GM18505 (cell line): ENCODE data around the gene HIVEP3.

Source experiments
- ATAC-seq: cut with Tn5 transposase; IDR thresholded peaks from one replicate; pipeline ENCODE4 v1.9.1; 2021; ENCODE audit not compliant: unreplicated experiment
- POLR2A ChIP-seq: IDR thresholded peaks from 4 replicates; pipeline ENCODE4 v1.6.1; 2011; ENCODE audit warnings: borderline replicate concordance; ENCODE audit not compliant: insufficient read depth, insufficient read length; ENCODE audit errors: extremely low read depth

HIVEP3 gene

DNA sequence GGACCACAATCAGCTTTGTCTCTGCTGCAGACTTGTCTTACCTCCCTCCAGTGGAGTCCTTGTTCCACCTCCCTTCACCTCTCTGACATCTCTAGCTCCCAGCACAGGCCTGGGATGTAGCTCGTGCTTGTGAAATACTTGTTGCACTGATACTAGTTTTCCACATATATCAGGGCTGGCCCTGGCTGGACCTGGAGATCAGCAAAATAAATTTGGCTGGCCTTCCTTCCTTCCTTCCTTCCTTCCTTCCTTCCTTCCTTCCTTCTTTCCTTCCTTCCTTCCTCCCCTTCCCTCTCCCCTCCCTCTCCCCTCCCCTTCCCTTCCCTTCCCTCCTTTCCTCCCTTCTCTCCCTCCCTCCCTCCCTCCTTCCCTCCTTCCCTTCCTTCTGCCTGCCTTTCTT lies 196.5 kb downstream of the HIVEP3 start:
- no peak for ATAC-seq

DNA sequence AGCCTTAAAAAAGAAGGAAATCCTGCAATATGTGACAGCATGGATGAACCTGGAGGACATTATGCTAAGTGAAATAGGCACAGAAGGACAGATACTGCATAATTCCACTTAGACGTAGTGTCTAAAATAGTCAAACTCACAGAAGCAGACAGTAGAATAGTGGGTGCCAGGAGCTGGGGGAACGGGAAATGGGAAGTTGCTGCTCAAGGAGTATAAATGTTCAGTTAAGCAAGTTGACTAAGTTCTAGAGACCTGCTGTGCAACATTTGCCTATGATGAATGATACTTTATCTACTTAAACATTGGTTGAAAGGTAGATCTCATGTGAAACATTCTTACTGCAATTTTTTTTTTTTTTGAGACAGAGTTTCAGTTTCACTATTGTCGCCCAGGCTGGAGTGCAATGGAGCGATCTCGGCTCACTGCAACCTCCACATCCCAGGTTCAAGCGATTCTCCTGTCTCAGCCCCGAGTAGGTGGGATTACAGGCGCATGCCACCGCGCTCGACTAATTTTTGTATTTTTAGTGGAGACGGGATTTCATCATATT lies 197.8 kb downstream of the HIVEP3 start:
- no peak for TF ChIP-seq POLR2A
- no peak for ATAC-seq

More for the DNA sequence above, 196.5 kb downstream of the HIVEP3 start:
- no peak for TF ChIP-seq POLR2A

DNA sequence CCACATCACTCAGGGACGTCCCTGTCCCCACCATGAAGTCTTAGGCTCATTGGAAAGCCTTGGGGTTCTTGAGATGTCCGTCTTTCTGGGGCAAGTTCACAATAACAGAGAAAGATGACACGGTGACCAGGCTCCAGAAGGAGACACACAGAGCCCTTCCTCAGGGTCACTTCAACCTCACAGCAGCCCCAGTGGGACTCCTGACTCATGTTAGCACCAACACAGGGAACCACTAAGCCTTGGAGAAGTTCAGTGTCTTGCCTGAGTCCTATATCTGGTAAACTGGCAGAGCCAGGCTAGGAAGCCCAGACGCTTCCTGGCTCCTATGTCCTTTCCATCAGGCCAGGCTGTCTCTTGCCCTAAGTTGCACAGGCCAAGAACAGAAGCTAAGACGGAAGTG lies 199.1 kb downstream of the HIVEP3 start:
- ATAC-seq: no peak

DNA sequence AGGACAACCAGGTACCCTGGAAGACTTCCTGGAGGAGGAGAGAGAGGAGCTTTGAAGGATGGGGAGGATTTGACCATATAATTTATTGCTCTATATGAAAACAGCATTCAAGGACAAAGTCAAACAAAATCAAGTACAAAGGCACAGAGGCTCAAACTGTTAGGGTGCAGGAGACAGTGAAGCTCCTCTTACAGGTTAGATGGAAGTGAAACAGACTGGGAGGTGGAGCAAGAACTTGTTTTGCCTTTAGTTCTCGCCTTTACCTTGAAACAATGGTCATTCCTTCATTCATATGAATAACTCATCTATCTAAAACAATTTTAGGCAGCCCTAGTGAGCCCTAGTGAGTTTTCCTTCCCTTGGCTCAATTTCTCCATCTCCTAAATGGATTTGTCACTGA lies 199.6 kb downstream of the HIVEP3 start:
- no peak for ATAC-seq
- TF ChIP-seq POLR2A: no peak

More for the DNA sequence above, 199.1 kb downstream of the HIVEP3 start:
- no peak for TF ChIP-seq POLR2A

DNA sequence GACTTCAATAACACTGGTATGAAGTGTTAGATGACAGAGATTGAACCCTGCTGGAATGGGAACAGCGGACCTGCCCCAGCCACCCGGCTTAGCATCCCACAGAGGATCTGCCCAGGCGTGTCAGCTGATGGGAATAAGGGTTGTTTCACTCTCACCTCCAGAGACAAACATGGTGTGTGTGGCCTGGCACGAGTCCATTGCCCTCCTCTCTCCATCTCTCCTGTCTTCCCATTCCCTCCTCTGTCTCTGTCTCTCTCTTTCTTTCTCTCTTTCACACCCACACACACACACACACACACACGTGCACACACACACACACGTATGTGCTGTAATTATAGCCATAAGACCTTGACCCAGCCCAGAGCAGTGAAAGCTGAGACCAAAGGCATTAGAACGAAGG lies 200.2 kb downstream of the HIVEP3 start:
- no peak for TF ChIP-seq POLR2A
- no peak for ATAC-seq

DNA sequence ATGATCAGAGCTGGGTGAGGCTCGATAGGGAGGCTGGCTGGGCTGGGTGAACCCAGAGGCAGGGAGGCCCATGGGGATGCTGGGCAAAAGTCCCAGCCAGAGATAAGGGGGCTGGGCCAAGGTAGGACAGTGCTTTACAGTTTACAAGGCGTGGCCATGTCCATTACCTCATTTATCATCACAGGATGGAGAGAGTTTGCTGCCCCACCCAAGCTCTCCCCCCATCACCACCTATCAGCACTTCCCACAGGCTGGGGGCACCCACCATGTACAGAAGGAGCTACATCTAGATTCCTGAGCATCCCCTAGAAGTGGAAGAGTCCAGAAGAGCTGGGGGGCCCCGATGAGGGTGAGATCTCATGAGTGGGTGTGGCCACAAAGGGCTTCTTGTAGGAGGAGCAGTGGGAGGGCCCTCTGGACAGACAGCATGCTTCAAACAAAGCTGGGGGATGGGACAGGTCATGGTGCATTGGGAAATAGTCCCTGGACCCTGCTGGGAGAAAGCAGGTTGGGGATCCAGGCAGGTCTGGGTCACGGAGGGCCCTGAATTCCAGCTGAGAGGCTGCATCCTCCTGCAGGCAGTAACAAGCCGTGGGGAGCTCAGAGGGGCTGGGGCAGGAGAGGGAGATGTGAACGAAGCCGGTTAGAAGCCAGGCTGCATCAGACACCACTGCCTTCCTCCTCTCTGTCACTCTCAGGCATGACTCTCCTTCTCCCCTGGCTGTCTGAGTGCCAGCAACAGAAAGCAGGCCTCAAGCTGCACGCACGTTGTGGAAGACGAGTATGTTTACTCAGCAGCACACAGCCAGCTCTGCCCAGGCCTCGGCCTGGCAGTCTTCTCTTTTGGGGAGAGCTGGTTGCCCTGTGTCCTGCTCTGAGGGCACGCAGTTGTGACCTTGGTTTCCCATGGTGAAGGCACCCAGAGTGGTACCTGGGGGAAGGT lies 202.3 kb downstream of the HIVEP3 start:
- TF ChIP-seq POLR2A: no peak
- ATAC-seq: no peak

DNA sequence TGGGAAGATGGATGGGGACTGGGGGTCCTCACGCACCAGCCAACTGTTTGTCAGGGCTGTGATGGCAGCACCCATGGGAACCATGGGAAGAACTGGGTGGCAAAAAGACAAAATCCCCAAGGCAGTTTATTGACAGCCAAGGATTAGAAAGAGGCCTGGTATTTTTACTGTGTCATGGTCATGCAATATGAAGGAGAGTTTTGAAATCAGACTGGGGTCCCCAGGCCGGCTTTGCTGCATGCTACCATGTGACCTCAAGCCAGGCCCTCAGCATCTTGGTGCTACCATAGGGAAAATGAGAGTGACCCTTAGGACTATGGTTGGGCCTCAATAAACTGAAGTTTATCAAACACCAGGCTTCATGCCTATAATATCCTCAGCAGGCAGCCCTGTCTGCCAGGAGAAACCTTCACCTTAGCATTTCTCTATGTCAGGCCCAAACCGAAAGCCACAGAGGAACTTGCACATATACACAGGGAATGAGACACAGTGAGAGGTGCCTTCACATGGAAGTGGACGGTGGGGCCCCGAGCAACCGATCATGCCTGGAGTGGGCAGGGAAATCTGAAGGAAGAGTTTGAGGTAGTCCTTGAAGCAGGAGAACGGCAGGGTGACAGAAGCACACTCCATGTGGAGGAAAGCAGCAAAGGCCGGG lies 203.2 kb downstream of the HIVEP3 start:
- no peak for TF ChIP-seq POLR2A
- ATAC-seq: no peak

DNA sequence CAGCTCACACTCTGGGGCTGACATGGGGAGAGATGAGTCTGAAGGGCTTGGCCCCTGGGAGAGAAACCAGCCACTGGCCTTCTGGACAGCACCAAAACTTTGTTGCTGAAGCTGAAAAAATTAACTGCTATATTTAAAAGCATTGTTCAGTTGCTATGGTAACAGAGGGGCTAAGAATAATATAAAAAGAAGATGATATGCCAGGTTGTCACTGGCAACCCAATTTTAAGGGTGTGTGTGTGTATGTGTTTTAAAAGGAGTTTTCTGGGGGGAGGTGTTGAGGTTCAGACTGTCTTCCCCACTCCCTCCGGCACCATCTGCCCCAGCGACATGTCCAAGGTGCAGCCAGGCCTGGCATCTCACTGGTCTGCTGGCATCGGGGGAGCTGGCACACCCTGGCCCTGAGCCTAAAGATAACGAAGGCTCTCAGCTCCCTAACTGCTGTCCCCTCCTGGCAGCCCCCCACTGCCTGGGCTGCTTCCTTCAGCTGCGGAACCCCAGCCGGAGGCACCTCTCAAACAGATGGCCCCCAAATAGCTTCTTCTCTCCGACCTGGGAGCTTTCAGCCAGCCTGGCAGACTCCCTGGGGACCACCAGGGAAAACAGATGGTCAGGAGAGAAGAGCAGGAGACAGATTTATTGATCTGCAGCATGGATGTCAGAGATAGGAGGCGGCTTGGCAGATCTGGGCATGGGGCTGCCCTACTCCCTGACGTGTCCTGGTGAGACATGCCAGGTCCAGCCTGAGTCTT lies 203.9 kb downstream of the HIVEP3 start:
- ATAC-seq: no peak
- no peak for TF ChIP-seq POLR2A

DNA sequence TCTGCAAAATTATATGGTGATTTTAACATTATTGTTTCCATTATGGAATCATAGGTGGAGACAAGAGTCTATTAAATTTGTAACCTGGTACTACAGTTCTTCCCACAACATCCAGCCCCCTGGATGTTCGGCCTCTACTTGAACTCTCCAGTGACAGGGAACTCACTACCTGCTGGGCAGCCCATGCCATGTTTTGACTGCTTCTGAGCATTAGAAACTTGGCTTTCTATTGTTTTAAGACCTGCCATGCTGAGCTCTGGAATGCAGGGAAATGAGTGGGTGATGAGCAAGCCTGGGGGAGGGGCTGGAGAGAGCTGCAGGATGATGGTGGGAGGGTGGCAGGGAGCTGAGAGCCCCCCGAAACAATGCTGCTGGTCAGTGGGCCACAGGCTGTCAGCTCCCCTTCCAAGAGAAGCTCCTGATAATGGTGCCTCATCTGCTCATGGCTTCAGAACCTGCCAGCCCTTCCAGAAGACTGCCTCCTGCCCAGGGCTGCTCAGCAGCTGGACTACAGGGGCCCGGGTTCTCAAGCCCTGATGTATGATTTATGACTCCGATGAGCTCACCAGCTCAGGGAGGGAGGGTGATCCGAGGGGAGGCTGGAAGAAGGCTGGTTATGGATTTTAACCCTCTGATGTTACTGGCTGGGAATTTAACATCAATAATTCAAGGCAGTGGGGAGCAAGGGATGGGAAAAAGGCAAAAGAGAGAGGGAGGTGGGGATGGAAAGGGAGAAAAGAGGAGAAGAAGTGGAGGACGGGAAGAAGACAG lies 205.0 kb downstream of the HIVEP3 start:
- ATAC-seq: no peak
- TF ChIP-seq POLR2A: no peak

DNA sequence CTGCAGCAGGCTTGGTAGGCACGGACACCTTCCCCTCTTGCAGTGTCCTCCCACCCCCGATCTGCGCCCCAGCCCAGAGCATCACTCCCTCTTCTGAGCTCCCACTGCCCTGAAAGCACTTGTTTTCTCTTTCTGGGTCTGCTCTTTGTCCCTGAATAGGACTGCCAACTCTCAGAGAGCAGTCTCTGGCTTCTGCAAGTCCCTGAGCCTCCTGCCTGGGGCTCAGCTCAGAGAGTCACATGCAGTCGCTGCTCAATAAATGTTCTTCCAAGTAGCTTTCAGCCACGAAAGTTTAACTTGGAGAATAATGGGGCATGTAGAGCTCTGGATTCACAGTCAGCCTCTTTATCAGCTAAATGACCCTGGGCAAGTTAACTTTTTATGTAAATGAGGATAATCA lies 205.6 kb downstream of the HIVEP3 start:
- no peak for ATAC-seq
- TF ChIP-seq POLR2A: no peak

DNA sequence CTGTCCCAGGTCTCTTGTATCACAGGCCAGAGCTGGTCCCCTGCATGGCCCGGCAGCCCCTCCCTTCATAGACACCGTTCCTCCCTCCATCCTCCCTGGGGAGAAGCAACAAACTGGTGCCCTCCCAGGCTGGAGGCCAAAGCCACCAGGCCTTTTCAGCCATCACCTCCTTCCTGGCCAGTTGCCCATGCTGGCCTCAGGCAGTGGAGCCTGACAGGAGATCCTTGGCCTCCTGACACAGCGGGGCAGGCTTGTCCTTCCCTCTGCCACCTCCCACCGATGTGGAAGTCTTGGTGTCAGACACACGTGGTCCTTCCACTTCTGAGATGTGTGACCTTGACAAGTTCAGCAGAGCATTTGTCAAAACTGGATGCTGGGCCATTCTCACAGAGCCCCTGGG lies 206.0 kb downstream of the HIVEP3 start:
- TF ChIP-seq POLR2A: no peak

DNA sequence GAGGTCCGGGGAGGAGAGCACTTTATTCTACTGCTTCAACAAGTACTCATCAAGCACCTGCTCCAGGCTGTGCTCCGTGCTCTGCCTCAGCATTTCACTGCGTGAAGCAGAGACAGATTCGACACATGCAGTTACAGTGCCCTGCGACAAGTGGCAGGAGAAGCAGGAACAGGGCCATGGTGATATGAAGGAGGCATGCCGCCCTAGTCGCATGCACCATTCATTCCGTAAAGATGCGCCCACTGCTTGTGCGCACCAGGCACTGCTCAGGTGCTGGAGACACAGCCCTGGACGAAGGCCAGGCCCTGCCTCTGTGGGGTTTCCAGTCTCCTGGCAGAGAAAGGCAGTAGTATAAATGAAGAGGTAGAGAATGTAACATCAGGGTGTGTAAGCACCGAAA lies 206.6 kb downstream of the HIVEP3 start:
- no peak for TF ChIP-seq POLR2A
- no peak for ATAC-seq

More for the DNA sequence above, 206.0 kb downstream of the HIVEP3 start:
- ATAC-seq: no peak
